A549 (cell line): ENCODE data around the gene CD47.

Source experiments
- CHD2 ChIP-seq: fragments of 150-350 bp; IDR thresholded peaks from 2 replicates; pipeline ENCODE4 v1.6.1; 2014; ENCODE audit warnings: low read length; ENCODE audit not compliant: partially characterized antibody
- CHD4 ChIP-seq: fragments of 200-600 bp; sonication (generic); IDR thresholded peaks from 2 replicates; pipeline ENCODE4 v1.6.1; 2016; ENCODE audit warnings: antibody characterized with exemption, mild to moderate bottlenecking, borderline replicate concordance
- POLR2AphosphoS2 ChIP-seq: conservative IDR thresholded peaks from 2 replicates; pipeline ENCODE4 v1.6.1; 2012; ENCODE audit warnings: low read length, improper control_type of control experiment, inconsistent platforms
- RAD21 ChIP-seq, 2 experiments: fragments of >200 bp in 1 of 2; sonication (Bioruptor Twin) in 1 of 2; formaldehyde crosslinking in 1 of 2; IDR thresholded peaks in 1 of 2; conservative IDR thresholded peaks in 1 of 2; 2 replicates in 1 of 2; 3 replicates in 1 of 2; pipeline ENCODE4 v1.6.1; 2012 to 2018; ENCODE audit warnings: inconsistent platforms in 1 of 2
- RCOR1 ChIP-seq: fragments of 150-350 bp; IDR thresholded peaks from 2 replicates; pipeline ENCODE4 v1.6.1; 2014; ENCODE audit warnings: antibody characterized with exemption, low read length, low read depth
- TF ChIP-seq, protein P1 (sequence below): fragments of >200 bp; sonication (Bioruptor Twin); formaldehyde crosslinking; IDR thresholded peaks from 3 replicates; pipeline ENCODE4 v1.5.1; 2016
- TF ChIP-seq, protein P2 (sequence below): IDR thresholded peaks from 2 replicates; pipeline ENCODE4 v1.6.1; 2012

DNA sequence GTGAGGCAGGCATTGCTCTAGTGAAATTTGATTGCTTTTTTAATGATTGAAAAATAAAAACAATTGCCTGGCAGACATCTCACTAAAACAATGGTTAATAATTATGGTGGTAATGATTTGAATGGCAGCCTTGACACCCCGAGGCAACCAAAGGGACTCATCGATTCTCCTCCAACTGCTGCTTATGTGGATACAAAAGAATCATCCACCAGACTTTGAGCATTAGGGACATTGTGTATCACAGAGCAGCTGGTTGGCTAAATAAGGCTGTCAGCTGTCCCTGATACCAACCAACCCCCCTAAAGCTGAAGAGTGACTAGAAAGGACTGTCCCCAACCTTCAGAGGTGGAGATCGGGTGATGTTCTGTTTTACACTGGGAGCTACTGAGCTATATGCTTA, 1.7 kb upstream of the CD47 start:
- TF ChIP-seq, protein P1, sequence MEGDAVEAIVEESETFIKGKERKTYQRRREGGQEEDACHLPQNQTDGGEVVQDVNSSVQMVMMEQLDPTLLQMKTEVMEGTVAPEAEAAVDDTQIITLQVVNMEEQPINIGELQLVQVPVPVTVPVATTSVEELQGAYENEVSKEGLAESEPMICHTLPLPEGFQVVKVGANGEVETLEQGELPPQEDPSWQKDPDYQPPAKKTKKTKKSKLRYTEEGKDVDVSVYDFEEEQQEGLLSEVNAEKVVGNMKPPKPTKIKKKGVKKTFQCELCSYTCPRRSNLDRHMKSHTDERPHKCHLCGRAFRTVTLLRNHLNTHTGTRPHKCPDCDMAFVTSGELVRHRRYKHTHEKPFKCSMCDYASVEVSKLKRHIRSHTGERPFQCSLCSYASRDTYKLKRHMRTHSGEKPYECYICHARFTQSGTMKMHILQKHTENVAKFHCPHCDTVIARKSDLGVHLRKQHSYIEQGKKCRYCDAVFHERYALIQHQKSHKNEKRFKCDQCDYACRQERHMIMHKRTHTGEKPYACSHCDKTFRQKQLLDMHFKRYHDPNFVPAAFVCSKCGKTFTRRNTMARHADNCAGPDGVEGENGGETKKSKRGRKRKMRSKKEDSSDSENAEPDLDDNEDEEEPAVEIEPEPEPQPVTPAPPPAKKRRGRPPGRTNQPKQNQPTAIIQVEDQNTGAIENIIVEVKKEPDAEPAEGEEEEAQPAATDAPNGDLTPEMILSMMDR: no peak
- TF ChIP-seq RCOR1 (no peak), RAD21 (conservative IDR thresholded peaks at IDR 0.05 in 1 of 2, IDR thresholded peaks at IDR 0.05 in 1 of 2) (no peak), POLR2AphosphoS2 (no peak), CHD2 (no peak), CHD4 (no peak)
- TF ChIP-seq, protein P2, sequence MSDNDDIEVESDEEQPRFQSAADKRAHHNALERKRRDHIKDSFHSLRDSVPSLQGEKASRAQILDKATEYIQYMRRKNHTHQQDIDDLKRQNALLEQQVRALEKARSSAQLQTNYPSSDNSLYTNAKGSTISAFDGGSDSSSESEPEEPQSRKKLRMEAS: no peak
